ENCODE results near the gene UGT1A1. TPM values are rescaled to one million over a fixed set of nuclear protein-coding genes. Genes with fewer than 3 reads are reported as not detected.

Gene UGT1A1
- total RNA-seq, 1 donor from 2014 or later = not detected

DNA sequence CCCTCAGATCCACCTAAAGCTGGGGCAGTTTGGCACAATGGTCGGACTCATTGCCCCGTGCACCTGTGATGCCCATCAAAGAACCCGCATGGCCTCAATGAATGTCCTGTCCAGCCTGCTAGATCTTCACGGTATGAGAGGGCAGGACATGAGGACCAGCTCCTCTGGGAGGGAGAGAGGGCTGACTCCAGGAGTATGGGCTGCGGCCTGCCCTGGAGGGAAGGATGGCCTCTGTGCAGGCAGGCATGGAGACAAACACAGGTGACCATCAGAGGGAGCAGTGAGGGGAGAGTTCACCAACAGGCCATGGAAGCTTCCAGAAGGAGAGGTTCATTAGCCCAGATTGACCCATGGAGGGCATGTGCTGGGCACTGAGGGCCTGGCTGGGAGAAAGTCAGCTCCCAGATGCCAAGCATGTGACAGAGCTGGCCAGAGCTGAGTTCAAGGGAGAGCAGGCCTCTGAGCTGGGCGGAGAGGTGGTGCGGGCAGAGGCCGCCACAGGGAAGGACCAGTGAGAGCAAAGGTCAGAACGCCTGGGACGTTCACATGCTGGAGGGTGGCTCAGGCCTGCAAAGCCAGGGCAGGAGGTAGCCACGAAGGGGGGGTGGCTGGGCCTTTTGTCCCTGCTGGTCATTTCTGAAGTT is 58.0 kb downstream of the UGT1A1 start:
- no peak for DNase-seq

DNA sequence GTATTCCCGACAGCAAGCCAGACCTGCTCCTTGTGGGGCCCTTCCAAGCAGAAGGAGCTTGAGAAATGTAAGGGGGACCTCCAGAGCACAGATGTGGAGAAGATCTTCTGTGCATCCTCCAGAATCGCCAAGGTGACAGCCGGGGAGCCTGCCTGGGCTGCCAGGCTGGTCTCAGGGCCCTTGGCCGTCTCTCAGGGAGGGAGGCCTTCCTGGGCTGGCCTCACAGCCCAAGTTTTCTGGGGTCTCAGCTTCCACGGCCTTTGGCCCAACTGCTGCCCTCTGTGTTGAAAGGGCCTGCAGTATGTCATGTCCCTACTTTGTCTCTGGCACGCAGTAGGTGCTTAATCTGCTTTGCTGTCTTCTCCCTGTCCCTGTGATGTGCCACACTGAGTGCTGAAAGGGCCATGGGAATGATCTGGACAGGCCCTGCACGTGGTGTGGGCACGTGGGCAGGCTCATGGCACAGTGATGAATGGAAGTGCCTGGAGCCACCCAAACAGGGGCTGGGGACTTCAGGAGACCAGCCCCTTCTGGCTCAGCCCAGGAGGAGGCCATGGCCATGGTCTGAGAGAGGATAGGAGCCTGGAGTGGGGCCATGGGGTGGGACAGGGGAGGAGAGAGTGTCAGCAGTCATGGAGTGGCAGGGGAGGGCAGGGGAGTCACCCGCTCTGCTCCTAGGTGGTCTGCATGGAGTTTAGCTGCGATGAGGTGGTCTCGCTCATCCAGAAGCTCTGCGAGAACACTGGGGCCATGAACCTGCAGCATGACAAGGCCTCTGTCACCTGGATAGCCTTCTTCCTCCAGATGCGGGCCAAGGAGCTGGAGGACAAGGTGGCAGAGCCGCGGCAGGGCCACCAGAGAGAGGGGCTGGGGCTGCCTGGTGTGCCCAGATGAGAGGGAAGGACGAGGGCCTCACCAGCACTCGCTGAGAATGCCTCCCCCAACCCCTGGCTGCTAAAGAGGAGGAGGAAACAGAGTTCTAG is 58.9 kb downstream of the UGT1A1 start:
- no peak for DNase-seq

DNA sequence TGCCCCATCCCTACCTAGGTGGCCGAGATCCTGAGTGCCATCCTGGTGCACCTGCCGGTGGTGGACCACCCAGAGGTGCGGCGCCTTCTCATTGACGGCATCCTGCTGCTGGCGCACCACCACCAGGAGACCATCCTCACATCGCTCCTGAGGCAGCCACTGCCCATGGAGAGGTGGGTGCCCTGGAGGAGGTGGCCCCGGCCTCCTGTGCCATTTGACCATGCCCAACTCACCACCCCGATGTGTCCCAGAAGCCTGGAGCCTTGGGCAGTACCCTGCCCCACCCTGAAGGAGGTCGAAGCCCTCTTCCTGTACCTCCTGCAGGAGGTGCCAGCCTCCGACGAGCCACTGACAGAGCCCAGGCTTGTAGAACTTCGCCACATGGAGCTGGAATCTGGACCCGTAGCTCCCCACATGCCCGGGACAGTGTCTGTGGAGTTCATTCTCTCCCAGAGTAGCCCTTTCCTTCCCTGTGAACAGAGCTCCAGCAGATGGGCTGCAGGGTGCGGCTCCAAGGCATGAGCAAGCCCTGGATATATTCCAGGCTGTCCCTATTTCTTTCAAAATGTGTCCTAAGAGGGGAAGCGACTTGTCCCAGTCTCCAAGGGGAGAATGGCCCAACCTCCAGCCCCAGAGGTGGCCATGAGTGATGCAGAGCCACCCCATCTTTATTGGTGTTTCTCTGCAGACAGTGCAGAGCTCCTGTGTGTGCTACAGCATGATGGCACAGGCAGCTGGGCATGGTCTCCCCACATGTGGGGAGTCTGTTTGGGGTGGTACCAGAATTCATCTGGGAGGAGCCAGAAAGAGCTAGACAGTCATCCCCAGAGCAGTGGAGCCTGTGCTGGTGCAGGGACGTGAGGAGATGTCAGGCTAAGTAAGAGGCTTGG is 60.1 kb downstream of the UGT1A1 start:
- no peak for DNase-seq

DNA sequence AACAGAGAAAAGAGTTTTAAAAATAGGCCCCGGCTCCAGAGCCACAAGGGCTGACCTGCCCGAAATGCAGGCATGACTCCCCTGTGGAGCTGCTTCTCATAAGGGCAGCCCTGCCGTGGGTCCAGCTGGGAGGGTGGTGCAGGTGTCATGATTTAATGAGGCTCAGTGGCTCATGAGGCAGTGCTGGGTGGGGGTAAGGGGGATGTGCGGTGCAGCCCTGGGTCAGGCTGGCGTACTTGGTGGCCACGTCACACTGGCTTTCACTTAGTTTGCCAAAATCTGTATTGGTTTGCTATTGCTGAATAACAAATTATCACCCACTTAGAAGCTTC is 60.7 kb downstream of the UGT1A1 start:
- no peak for DNase-seq

DNA sequence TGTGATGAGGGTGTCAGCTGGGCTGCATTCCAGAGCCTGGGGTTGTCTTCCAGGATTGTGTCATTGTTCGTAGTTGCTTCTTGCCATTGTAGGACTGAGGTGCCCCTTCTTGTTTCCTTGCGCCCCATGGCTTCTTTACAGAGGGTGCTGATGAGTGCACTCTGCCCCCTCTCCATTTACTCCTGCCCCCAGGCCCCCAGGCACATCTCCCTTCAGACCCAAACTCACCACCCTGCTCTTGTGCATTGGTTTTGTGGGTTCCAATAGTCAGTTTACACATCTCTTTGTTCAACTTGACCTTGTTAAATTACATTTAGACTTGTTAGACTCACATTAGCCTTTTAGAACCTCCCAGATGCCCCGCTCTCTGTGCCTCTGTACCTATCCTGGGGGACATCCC is 61.1 kb downstream of the UGT1A1 start:
- DNase-seq = no peak

- DNase-seq = no peak
Measured at GRCh38 chr2:233821709-233822100, 61.6 kb downstream of the UGT1A1 start.

DNA sequence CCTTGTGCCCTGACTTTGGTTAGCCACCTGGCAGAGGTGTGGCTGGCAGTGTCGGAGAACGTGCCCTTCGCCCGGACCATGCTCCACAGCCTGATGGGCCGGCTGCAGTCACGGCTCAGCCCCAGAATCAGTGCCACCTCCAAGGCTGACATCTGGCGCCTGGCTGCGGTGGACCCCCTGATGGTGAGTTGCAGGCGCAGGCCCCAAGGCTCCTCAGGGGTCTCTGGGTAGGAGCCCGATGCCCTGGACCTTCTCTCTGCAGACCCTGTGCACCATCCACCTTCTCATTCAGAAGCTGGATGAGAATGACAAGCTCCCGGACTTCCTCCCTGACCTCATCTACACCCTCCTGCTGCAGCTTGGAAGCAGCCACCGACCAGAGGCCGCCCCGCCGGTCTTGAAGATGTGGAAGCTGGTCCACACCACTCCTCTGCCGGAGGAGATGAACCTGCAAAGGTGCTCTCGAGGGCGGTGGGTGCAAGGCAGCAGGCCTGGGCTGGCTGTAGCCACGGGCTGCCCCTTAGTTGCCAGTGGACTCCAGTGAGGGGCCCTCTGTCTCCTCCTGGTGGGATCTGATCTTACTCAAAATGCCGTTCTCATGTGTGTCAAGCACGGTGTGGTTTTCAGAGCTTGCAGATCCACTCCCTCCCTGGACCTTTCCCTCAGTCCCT is 62.2 kb downstream of the UGT1A1 start:
- no peak for DNase-seq

Other genes with a start within 250 kb of the UGT1A1 start
- gene USP40, start 193.5 kb upstream of the UGT1A1 start, total RNA-seq = 14.7 TPM
- gene UGT1A8, start 142.6 kb upstream of the UGT1A1 start, total RNA-seq = not detected
- gene UGT1A10, start 123.8 kb upstream of the UGT1A1 start, total RNA-seq = not detected
- not detected for gene UGT1A9, start 88.4 kb upstream of the UGT1A1 start, total RNA-seq
- not detected for gene UGT1A7, start 78.4 kb upstream of the UGT1A1 start, total RNA-seq
- not detected for gene UGT1A6, start 67.4 kb upstream of the UGT1A1 start, total RNA-seq
- gene UGT1A5, start 47.4 kb upstream of the UGT1A1 start, total RNA-seq = not detected
- not detected for gene UGT1A4, start 41.5 kb upstream of the UGT1A1 start, total RNA-seq
- not detected for gene UGT1A3, start 31.2 kb upstream of the UGT1A1 start, total RNA-seq
- not detected for gene MROH2A, start 18.1 kb downstream of the UGT1A1 start, total RNA-seq
- gene HJURP, start 94.3 kb downstream of the UGT1A1 start, total RNA-seq = 1.9 TPM
- 0.47 TPM for gene TRPM8, start 157.1 kb downstream of the UGT1A1 start, total RNA-seq